Measurements from ENCODE around the gene IL34. TPM values are rescaled to one million over a fixed set of nuclear protein-coding genes. Genes with fewer than 3 reads are reported as not detected.
"Not testable (repeated sequence)": the region's sequence is repeated elsewhere in the genome, so short reads cannot be mapped to it uniquely, and the experiment has no call there.

The IL34 gene
- total RNA-seq = 1.7 TPM

- DNase-seq = peak; percentile 37
Measured at GRCh38 chr16:70646260-70647241, at the start of gene IL34. IL34 (plus strand) TSS chr16:70646559; CDS start chr16:70646948, 389 bp downstream.

GRCh38 chr16:70597135-70597835 lies 49.1 kb upstream of the IL34 start:
- no peak for DNase-seq

- DNase-seq = no peak
Measured at GRCh38 chr16:70598937-70599503, 47.3 kb upstream of the IL34 start.

- DNase-seq = no peak
Measured at GRCh38 chr16:70600730-70601129, 45.6 kb upstream of the IL34 start.

- no peak for DNase-seq
Measured at GRCh38 chr16:70601576-70602575, 44.5 kb upstream of the IL34 start.

GRCh38 chr16:70602831-70603230 lies 43.5 kb upstream of the IL34 start:
- no peak for DNase-seq

GRCh38 chr16:70604407-70605282 lies 41.7 kb upstream of the IL34 start:
- DNase-seq = no peak

GRCh38 chr16:70605283-70605657 lies 41.1 kb upstream of the IL34 start:
- DNase-seq = no peak

- no peak for DNase-seq
Measured at GRCh38 chr16:70608521-70608920, 37.8 kb upstream of the IL34 start.

GRCh38 chr16:70610273-70611223 lies 35.8 kb upstream of the IL34 start:
- DNase-seq = no peak

- no peak for DNase-seq
Measured at GRCh38 chr16:70611224-70611598, 35.1 kb upstream of the IL34 start.

- no peak for DNase-seq
Measured at GRCh38 chr16:70611785-70612303, 34.5 kb upstream of the IL34 start.

GRCh38 chr16:70612931-70613330 lies 33.4 kb upstream of the IL34 start:
- no peak for DNase-seq

- no peak for DNase-seq
Measured at GRCh38 chr16:70614208-70614951, 32.0 kb upstream of the IL34 start.

- no peak for DNase-seq
Measured at GRCh38 chr16:70615945-70616344, 30.4 kb upstream of the IL34 start.

- DNase-seq = not testable (repeated sequence)
Measured at GRCh38 chr16:70621864-70622263, 24.5 kb upstream of the IL34 start.

GRCh38 chr16:70627696-70628095 lies 18.7 kb upstream of the IL34 start:
- no peak for DNase-seq

- DNase-seq = no peak
Measured at GRCh38 chr16:70630960-70631745, 15.2 kb upstream of the IL34 start.
